WTC11 (cell line): ENCODE measurements around the gene HSPA4. TPM values are rescaled to one million over a fixed set of nuclear protein-coding genes. Genes with fewer than 3 reads are reported as not detected.
A peak's percentile ranks its signal among the peaks of the same experiment; 100 is the strongest.

ENCODE experiments used
- ATAC-seq: fragments of 200-7000 bp; cut with Tn5 transposase; 2 replicates; pipeline ENCODE4 v1.10.0; 2021; ENCODE audit warnings: mild to moderate bottlenecking, moderate library complexity
- CTCF ChIA-PET: fragments of 300-600 bp; sonication (Branson Sonifier 250); formaldehyde crosslinking; loops from one replicate; lab custom pipeline; 2021; ENCODE audit warnings: antibody characterized with exemption; lab: Charles Lee
- POLR2A ChIA-PET: fragments of 350-600 bp; sonication (Branson Sonifier 250); formaldehyde crosslinking; loops from one replicate; lab custom pipeline; 2021; ENCODE audit warnings: antibody characterized with exemption; lab: Charles Lee
- DNase-seq: peaks from one replicate; pipeline ENCODE4 v3.0.0; 2021; ENCODE audit warnings: low spot score
- H3K27ac Mint-ChIP-seq: 2 replicates; pipeline ENCODE4 v1.8.0; 2021; ENCODE audit warnings: mixed read lengths
- H3K27me3 Mint-ChIP-seq: 2 replicates; pipeline ENCODE4 v1.8.0; 2021; ENCODE audit warnings: low read depth, mild to moderate bottlenecking, moderate library complexity, mixed read lengths
- H3K36me3 Mint-ChIP-seq: 2 replicates; pipeline ENCODE4 v1.8.0; 2021; ENCODE audit warnings: mixed read lengths
- H3K4me1 Mint-ChIP-seq: 2 replicates; pipeline ENCODE4 v1.8.0; 2022; ENCODE audit warnings: mixed read lengths
- H3K4me3 Mint-ChIP-seq: 2 replicates; pipeline ENCODE4 v1.8.0; 2021; ENCODE audit warnings: mild to moderate bottlenecking, moderate library complexity, mixed read lengths
- H3K9me3 Mint-ChIP-seq: 2 replicates; pipeline ENCODE4 v1.8.0; 2021; ENCODE audit warnings: mixed read lengths
- ARID4B ChIP-seq: sonication (generic); formaldehyde crosslinking; IDR thresholded peaks from 2 replicates; pipeline ENCODE4 v1.8.0; 2023; ENCODE audit warnings: missing genetic modification reagents, mild to moderate bottlenecking, borderline replicate concordance
- CTCF ChIP-seq: fragments of 200-600 bp; IDR thresholded peaks from 2 replicates; pipeline ENCODE4 v1.8.0; 2022; ENCODE audit warnings: antibody characterized with exemption
- ERG ChIP-seq: fragments of 250-450 bp; sonication (Bioruptor Pico); IDR thresholded peaks from 2 replicates; pipeline ENCODE4 v1.8.0; 2021; ENCODE audit warnings: mild to moderate bottlenecking
- FOXJ3 ChIP-seq: sonication (generic); formaldehyde crosslinking; IDR thresholded peaks from 2 replicates; pipeline ENCODE4 v1.9.0; 2021; ENCODE audit warnings: missing genetic modification reagents, mild to moderate bottlenecking, borderline replicate concordance
- FOXK1 ChIP-seq: sonication (generic); formaldehyde crosslinking; IDR thresholded peaks from 2 replicates; pipeline ENCODE4 v1.8.0; 2022; ENCODE audit warnings: mild to moderate bottlenecking, moderate library complexity, missing genetic modification reagents
- KAT7 ChIP-seq: sonication (generic); formaldehyde crosslinking; IDR thresholded peaks from 2 replicates; pipeline ENCODE4 v1.8.1; 2023; ENCODE audit warnings: missing genetic modification reagents, mild to moderate bottlenecking, borderline replicate concordance
- NFYB ChIP-seq: sonication (generic); formaldehyde crosslinking; conservative IDR thresholded peaks from 2 replicates; pipeline ENCODE4 v1.8.0; 2022; ENCODE audit warnings: low read depth, missing genetic modification reagents
- PRRX2 ChIP-seq: fragments of 250-450 bp; sonication (Bioruptor Pico); IDR thresholded peaks from 2 replicates; pipeline ENCODE4 v1.8.0; 2021; ENCODE audit warnings: mild to moderate bottlenecking
- TEAD1 ChIP-seq: sonication (generic); formaldehyde crosslinking; IDR thresholded peaks from 2 replicates; pipeline ENCODE4 v1.8.0; 2022; ENCODE audit warnings: mild to moderate bottlenecking, missing genetic modification reagents
- ZNF532 ChIP-seq: fragments of 250-450 bp; sonication (Bioruptor Pico); IDR thresholded peaks from 2 replicates; pipeline ENCODE4 v1.9.0; 2021; ENCODE audit warnings: mild to moderate bottlenecking, borderline replicate concordance
- total RNA-seq: library from RNA; stranded (reverse); gene quantifications from 3 replicates; pipeline ENCODE4 v1.2.3, GENCODE V29; 2021
- TF ChIP-seq, protein P1 (sequence below): sonication (generic); formaldehyde crosslinking; IDR thresholded peaks from 2 replicates; pipeline ENCODE4 v1.8.1; 2023; ENCODE audit warnings: mild to moderate bottlenecking, moderate library complexity, missing genetic modification reagents
- TF ChIP-seq, protein P2 (sequence below): fragments of 250-450 bp; sonication (Bioruptor Pico); IDR thresholded peaks from 2 replicates; pipeline ENCODE4 v1.9.0; 2021; ENCODE audit warnings: mild to moderate bottlenecking

The HSPA4 gene
- total RNA-seq, 1 experiment from 2014 or later, result 363 TPM

- TF ChIP-seq, protein P1, sequence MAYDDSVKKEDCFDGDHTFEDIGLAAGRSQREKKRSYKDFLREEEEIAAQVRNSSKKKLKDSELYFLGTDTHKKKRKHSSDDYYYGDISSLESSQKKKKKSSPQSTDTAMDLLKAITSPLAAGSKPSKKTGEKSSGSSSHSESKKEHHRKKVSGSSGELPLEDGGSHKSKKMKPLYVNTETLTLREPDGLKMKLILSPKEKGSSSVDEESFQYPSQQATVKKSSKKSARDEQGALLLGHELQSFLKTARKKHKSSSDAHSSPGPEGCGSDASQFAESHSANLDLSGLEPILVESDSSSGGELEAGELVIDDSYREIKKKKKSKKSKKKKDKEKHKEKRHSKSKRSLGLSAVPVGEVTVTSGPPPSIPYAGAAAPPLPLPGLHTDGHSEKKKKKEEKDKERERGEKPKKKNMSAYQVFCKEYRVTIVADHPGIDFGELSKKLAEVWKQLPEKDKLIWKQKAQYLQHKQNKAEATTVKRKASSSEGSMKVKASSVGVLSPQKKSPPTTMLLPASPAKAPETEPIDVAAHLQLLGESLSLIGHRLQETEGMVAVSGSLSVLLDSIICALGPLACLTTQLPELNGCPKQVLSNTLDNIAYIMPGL (CRISPR knock-in tag), result no peak
- TF ChIP-seq, protein P2, sequence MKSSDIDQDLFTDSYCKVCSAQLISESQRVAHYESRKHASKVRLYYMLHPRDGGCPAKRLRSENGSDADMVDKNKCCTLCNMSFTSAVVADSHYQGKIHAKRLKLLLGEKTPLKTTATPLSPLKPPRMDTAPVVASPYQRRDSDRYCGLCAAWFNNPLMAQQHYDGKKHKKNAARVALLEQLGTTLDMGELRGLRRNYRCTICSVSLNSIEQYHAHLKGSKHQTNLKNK (CRISPR knock-in tag), result no peak
- TF ChIP-seq FOXJ3 (CRISPR knock-in tag), result no peak
- TF ChIP-seq, all 79 proteins: peak for 0
Observed at GRCh38 chr5:133110709-133111108, 58.9 kb downstream of the HSPA4 start (continued).

GRCh38 chr5:133111299-133111698, 59.5 kb downstream of the HSPA4 start:
- DNase-seq, result peak; percentile 85
- TF ChIP-seq ARID4B (0 out of 2 replicates have a peak, but pooled peaks have one; percentile 53), ERG (0 out of 2 replicates have a peak, but pooled peaks have one; percentile 16), NFYB (CRISPR knock-in tag) (no peak), TEAD1 (0 out of 2 replicates have a peak, but pooled peaks have one; percentile 23), CTCF (peak; percentile 92), FOXK1 (CRISPR knock-in tag) (no peak), KAT7 (CRISPR knock-in tag) (no peak)
- Mint-ChIP-seq H3K9me3 (peaks cover 13% of the 10 kb centered on the region), H3K36me3 (peaks cover 7% of the 10 kb centered on the region), H3K4me3 (no peak overlapping the region), H3K4me1 (peaks cover 3% of the 10 kb centered on the region; the same call in 1 of the 2 replicates), H3K27me3 (no peaks in the 10 kb centered on the region; the same call in 1 of the 2 replicates), H3K27ac (no peak overlapping the region)
- ATAC-seq, result peak; percentile 80
- POLR2A ChIA-PET, result no interaction called here
- CTCF ChIA-PET, result interaction anchor here (0.6 to 7.3 kb wide), 16 partner anchors 8 to 500 kb away, joined by 3 to 68 read pairs (median 4); no protein-coding TSS in a partner anchor

DNA sequence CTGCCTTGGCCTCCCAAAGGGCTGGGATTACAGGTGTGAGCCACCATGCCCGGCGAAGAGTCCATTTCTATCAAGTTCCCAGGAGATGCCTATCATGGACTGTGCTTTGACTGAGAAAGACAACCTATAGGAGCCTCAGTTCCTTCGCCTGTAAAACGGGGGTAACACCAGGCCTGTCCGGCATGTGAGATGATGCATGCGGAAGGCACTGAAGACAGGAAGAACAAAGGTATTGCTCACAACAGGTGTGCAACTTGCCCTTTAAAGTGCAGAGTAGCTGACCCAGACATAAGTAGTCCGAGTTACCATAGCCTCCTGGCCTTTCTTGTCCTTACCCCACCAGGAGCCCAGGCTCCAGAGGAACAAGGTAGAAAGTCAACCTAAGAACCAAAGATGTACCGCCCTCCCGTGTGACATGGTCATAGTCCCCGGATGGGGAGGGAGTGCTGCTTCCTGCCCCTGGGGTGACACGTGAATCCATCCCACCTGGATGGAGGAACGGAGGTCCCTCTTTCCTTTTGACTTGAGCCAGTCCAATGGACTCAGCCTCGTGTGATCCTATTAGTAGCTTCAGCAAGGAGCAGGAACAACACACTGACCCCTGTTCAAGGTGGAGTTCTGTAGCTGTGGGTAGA, 60.3 kb downstream of the HSPA4 start:
- TF ChIP-seq NFYB (CRISPR knock-in tag) (no peak), PRRX2 (CRISPR knock-in tag) (no peak), ZNF532 (no peak)
- TF ChIP-seq, all 79 proteins: peak for 0
- Mint-ChIP-seq H3K4me1 (peaks cover 3% of the 10 kb centered on the region; the same call in 1 of the 2 replicates), H3K36me3 (peaks cover 7% of the 10 kb centered on the region), H3K27me3 (no peaks in the 10 kb centered on the region; the same call in 1 of the 2 replicates), H3K4me3 (no peak overlapping the region), H3K9me3 (peaks cover 10% of the 10 kb centered on the region), H3K27ac (no peak overlapping the region)
- CTCF ChIA-PET, result interaction anchor here (1.0 to 7.3 kb wide), 4 partner anchors 8 to 150 kb away, joined by 4 to 68 read pairs (median 6); no protein-coding TSS in a partner anchor
- DNase-seq, result no peak
- POLR2A ChIA-PET, result no interaction called here
- no peak for ATAC-seq
